Measurements from ENCODE around the gene AGRN. TPM values are rescaled to one million over a fixed set of nuclear protein-coding genes. Genes with fewer than 3 reads are reported as not detected.

AGRN gene
- total and polyA plus RNA-seq, 7 donors, result 2.8 to 54.4 (median 6.4) TPM

- TF ChIP-seq CTCF (IDR thresholded peaks at IDR 0.05) (no peak), EP300 (IDR thresholded peaks at IDR 0.05) (no peak), POLR2AphosphoS5 (IDR thresholded peaks at IDR 0.05) (no peak), POLR2A (IDR thresholded peaks at IDR 0.05) (no peak)
- 92 to 94% methylated on average over 27 of the region's 27 CpGs for WGBS, 2 donors
- Histone ChIP-seq H3K9me3 (no peaks in the 10 kb centered on the region), H3K27me3 (peaks cover 0 to 12% (median 0%) of the 10 kb centered on the region in 3 donors), H3K4me3 (no peak overlapping the region), H3K36me3 (no peaks in the 10 kb centered on the region), H3K4me1 (peaks cover 0 to 14% (median 14%) of the 10 kb centered on the region in 4 donors), H3K27ac (no peak overlapping the region)
- no peak for DNase-seq
- intact Hi-C loops (cut with DNase I), result no loop called here
Observed at GRCh38 chr1:1082239-1082775, 62.4 kb downstream of the AGRN start.

- Histone ChIP-seq H3K9me3 (no peaks in the 10 kb centered on the region), H3K36me3 (no peaks in the 10 kb centered on the region), H3K27me3 (peaks cover 0 to 12% (median 0%) of the 10 kb centered on the region in 3 donors), H3K27ac (no peak overlapping the region), H3K4me1 (peaks cover 0 to 14% (median 14%) of the 10 kb centered on the region in 4 donors), H3K4me3 (no peak overlapping the region)
- intact Hi-C loops (cut with DNase I), result no loop called here
- peak; percentile 66 for DNase-seq
- 92 to 94% methylated on average over 40 of the region's 40 CpGs for WGBS, 2 donors
- TF ChIP-seq EP300 (IDR thresholded peaks at IDR 0.05) (no peak), CTCF (IDR thresholded peaks at IDR 0.05) (no peak), POLR2AphosphoS5 (IDR thresholded peaks at IDR 0.05) (no peak), POLR2A (IDR thresholded peaks at IDR 0.05) (no peak)
Observed at GRCh38 chr1:1082776-1083415, 63.0 kb downstream of the AGRN start.

DNA sequence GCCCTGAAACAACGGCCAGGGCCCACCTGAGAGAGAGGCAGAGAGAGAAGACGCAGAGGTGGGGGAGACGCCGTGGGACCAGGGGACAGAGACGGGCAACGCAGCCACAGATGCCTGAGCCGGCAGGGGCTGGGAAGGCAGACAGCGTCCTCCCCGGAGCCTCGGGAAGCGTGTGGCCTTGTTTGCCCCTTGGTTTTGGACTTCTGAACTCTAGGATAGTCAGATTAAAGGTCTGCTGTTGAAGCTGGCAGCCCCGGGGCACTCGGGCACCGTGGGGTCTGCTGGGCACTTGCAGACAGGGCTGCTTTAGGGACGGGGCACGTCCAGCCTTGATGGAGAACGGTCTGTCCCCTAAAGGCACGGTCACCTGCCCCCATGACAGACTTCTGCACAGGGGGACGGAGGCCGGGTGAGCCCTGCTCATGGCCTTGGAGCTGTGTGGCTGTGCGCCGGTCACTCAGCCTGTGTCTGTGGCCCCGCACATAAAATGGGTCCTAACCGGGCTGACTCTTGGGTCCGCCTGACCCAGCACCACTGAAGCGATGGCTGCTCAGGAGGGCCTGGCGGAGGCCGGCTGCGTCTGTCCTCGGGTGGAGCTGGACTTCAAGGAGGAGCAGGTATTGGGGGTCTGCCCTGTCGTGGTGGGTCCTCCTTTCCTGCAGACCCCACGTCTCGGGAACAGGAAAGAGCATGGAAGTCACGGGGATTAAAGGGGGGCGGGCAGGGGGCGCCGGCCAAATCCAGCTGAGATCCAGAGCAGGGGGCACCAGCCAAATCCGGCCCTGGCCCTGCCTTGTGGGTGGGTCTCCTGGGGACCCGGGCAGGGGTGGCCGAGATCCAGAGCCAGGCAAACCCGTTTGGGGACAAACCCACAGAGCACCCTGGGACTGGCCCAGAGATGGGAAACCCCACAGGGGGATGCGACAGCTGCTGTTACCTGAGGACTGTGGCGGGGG lies 63.8 kb downstream of the AGRN start:
- no peaks in the 10 kb centered on the region for H3K9me3 ChIP-seq
- 90 to 92% methylated on average over 43 of the region's 43 CpGs for WGBS, 2 donors
- H3K4me1 ChIP-seq, result peaks cover 0 to 14% (median 14%) of the 10 kb centered on the region in 4 donors
- H3K4me3 ChIP-seq, result no peak overlapping the region
- H3K27me3 ChIP-seq, result peaks cover 0 to 12% (median 0%) of the 10 kb centered on the region in 3 donors
- H3K27ac ChIP-seq, result no peak overlapping the region
- TF ChIP-seq CTCF (IDR thresholded peaks at IDR 0.05), result no peak
- no peak for TF ChIP-seq POLR2A (IDR thresholded peaks at IDR 0.05)
- no peak for TF ChIP-seq POLR2AphosphoS5 (IDR thresholded peaks at IDR 0.05)
- TF ChIP-seq EP300 (IDR thresholded peaks at IDR 0.05), result no peak
- intact Hi-C loops (cut with DNase I), result no loop called here
- H3K36me3 ChIP-seq, result no peaks in the 10 kb centered on the region
- DNase-seq, result peak; percentile 65

DNA sequence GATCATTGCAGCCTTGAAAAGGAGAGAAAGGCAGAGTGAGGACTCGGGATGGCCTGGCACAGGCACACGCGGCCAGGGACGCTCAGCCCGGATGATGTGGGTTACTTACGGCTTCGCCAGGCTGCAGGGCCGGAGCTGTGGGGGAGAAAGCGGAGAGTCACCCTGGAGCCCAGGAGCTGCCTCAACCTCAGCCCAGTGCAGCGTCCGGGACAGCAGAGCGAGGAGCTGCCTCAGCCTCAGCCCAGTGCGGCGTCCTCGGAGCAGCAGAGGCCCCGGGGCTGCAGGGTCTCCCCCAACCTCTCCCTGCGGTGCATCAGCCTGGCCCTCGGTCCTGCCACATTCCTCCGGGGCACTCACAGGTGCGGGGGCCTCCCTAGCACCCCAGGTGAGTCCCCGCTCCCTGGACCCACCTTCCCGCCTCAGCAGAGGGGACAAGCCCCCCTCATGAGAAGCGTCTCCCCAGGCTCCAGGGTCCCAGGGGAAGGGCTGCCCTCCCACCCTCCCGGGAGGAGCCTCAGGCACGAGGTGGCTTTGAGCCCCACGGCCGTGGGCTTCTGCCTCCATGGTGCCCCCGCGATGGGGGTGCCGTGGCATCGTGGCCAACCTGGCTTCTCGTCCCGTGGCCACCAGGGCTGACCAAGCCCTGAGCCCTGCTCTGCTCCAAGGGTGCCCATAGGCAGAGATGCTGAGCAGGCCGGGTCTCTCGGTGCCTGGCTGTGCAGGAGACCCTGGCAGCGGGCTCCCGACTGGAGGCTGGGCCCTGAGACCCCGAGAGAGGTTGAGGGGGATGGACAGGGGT lies 64.7 kb downstream of the AGRN start:
- no peak for TF ChIP-seq POLR2AphosphoS5 (IDR thresholded peaks at IDR 0.05)
- TF ChIP-seq POLR2A (IDR thresholded peaks at IDR 0.05), result no peak
- WGBS, 2 donors, result 94 to 95% methylated on average over 38 of the region's 38 CpGs

More for the DNA sequence above, 64.7 kb downstream of the AGRN start:
- Histone ChIP-seq H3K27me3 (peaks cover 0 to 8% (median 0%) of the 10 kb centered on the region in 3 donors), H3K27ac (no peak overlapping the region), H3K36me3 (no peaks in the 10 kb centered on the region), H3K9me3 (no peaks in the 10 kb centered on the region), H3K4me3 (no peak overlapping the region), H3K4me1 (peaks cover 0 to 10% (median 9%) of the 10 kb centered on the region in 4 donors)
- no peak for DNase-seq
- intact Hi-C loops (cut with DNase I), result no loop called here
